Kidney epithelial cell (primary cell): ENCODE data around the gene RIBC2. TPM values are rescaled to one million over a fixed set of nuclear protein-coding genes. Genes with fewer than 3 reads are reported as not detected.

Experiments used
- DNase-seq: peaks from one replicate; pipeline ENCODE4 v3.0.0-alpha.2; 2010; ENCODE audit warnings: low read depth
- H3K27me3 ChIP-seq: 2 replicates; pipeline ENCODE4 v1.6.0; 2011; ENCODE audit warnings: low read length; ENCODE audit not compliant: control insufficient read depth, insufficient read depth
- H3K36me3 ChIP-seq: 2 replicates; pipeline ENCODE4 v1.5.1; 2011; ENCODE audit warnings: low read length; ENCODE audit not compliant: control insufficient read depth, insufficient read depth
- H3K4me3 ChIP-seq: 2 replicates; pipeline ENCODE4 v1.5.1; 2011; ENCODE audit warnings: low read depth, mild to moderate bottlenecking, control low read depth, low read length
- CTCF ChIP-seq: IDR thresholded peaks from 2 replicates; pipeline ENCODE4 v1.5.1; 2011; ENCODE audit warnings: mild to moderate bottlenecking, moderate library complexity, low read length, control low read depth, inconsistent platforms; ENCODE audit not compliant: insufficient read depth, poor library complexity, severe bottlenecking
- total RNA-seq: library from RNA; depleted of rRNA; stranded (reverse); fragments of >200 nt; gene quantifications from 2 replicates; pipeline ENCODE4 v1.2.3, GENCODE V29; 2015

RIBC2 gene
- total RNA-seq, 1 donor from 2014 or later = 0.13 TPM

- H3K36me3 ChIP-seq = no peaks in the 10 kb centered on the region
- TF ChIP-seq CTCF = no peak
- DNase-seq = no peak
- no peak overlapping the region for H3K4me3 ChIP-seq
- H3K27me3 ChIP-seq = no peaks in the 10 kb centered on the region
Observed at GRCh38 chr22:45469281-45470073, 56.0 kb downstream of the RIBC2 start.

- Histone ChIP-seq H3K4me3 (no peak overlapping the region), H3K27me3 (peaks cover 6% of the 10 kb centered on the region), H3K36me3 (no peaks in the 10 kb centered on the region)
- no peak for TF ChIP-seq CTCF
- no peak for DNase-seq
Observed at GRCh38 chr22:45470871-45471270, 57.4 kb downstream of the RIBC2 start.

DNA sequence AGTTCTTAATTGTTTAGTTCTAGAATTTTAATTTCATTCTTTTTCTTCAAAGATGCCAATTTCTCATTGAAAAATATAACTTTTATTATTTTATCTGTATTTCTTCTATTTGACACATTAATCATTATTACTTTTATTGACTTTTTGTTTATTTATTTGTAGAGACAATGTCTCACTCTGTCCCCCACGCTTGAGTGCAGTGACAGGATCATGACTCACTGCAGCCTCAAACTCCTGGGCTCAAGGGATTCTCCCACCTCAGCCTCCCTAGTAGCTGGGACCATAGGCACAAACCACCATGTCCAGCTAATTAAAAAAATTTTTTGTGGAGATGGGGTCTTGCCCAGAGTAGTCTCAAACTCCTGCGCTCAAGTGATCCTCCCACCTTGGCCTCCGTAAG, 58.9 kb downstream of the RIBC2 start:
- H3K36me3 ChIP-seq = no peaks in the 10 kb centered on the region
- no peak for DNase-seq
- H3K27me3 ChIP-seq = peaks cover 11% of the 10 kb centered on the region
- no peak for TF ChIP-seq CTCF
- H3K4me3 ChIP-seq = no peak overlapping the region

- Histone ChIP-seq H3K27me3 (peaks cover 11% of the 10 kb centered on the region), H3K36me3 (no peaks in the 10 kb centered on the region), H3K4me3 (no peak overlapping the region)
- no peak for TF ChIP-seq CTCF
- no peak for DNase-seq
Observed at GRCh38 chr22:45473626-45474237, 60.2 kb downstream of the RIBC2 start.

DNA sequence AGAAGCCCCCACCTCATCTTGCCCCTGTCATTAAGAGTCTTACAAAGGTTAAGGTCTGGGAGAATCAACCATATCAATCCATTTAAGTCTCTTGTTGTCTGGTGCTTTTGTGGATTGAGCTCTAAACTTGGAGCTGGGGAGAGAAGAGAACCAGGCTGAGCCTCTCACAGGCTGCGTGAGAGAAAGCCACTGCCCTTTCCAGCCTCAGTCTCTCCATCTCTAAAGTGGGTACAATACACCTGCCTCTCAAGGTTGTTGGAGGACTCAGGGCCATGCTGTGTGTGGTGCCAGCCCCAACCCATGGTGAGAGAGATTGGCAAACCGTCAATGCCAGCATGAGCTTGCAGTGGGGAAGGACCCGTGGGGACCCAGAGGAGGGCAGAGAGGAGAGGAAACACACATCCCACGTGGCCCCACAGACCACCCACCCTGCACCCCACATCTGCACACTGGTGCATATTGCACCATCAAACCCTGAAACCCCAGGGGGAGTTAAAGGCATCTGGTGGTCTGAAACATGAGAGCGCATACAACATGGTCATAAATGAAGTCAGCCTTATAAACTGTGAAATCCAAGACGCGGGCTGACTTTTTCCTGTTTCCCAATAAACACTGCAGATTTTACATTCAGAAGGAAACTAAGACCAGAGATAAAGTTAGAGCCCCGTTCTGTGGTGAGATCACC, 61.7 kb downstream of the RIBC2 start:
- no peak overlapping the region for H3K4me3 ChIP-seq
- H3K36me3 ChIP-seq = no peaks in the 10 kb centered on the region
- no peak for DNase-seq
- H3K27me3 ChIP-seq = peaks cover 11% of the 10 kb centered on the region
- no peak for TF ChIP-seq CTCF
